GM12872 (cell line): ENCODE measurements around the gene PLEKHG2.

ENCODE experiments used
- TF ChIP-seq, protein P1 (sequence below): IDR thresholded peaks from 3 replicates; pipeline ENCODE4 v1.5.1; 2011; ENCODE audit warnings: low read depth, mild to moderate bottlenecking, low read length, moderate library complexity; ENCODE audit not compliant: insufficient read depth

Gene PLEKHG2

DNA sequence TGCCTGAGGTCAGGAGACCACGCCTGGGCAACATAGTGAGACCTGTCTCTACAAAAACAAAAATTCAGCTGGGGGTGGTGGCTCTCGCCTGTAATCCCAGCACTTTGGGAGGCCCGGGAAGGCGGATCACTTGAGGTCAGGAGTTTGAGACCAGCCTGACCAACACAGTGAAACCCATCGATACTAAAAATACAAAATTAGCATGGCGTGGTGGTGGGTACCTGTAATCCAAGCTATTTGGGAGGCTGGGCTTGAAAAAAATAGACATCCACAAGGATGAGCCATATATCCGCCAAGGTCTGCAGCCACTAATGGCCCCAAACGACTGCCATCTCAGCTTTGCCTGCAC is 20.2 kb downstream of the PLEKHG2 start:
- TF ChIP-seq, protein P1, sequence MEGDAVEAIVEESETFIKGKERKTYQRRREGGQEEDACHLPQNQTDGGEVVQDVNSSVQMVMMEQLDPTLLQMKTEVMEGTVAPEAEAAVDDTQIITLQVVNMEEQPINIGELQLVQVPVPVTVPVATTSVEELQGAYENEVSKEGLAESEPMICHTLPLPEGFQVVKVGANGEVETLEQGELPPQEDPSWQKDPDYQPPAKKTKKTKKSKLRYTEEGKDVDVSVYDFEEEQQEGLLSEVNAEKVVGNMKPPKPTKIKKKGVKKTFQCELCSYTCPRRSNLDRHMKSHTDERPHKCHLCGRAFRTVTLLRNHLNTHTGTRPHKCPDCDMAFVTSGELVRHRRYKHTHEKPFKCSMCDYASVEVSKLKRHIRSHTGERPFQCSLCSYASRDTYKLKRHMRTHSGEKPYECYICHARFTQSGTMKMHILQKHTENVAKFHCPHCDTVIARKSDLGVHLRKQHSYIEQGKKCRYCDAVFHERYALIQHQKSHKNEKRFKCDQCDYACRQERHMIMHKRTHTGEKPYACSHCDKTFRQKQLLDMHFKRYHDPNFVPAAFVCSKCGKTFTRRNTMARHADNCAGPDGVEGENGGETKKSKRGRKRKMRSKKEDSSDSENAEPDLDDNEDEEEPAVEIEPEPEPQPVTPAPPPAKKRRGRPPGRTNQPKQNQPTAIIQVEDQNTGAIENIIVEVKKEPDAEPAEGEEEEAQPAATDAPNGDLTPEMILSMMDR, result no peak

DNA sequence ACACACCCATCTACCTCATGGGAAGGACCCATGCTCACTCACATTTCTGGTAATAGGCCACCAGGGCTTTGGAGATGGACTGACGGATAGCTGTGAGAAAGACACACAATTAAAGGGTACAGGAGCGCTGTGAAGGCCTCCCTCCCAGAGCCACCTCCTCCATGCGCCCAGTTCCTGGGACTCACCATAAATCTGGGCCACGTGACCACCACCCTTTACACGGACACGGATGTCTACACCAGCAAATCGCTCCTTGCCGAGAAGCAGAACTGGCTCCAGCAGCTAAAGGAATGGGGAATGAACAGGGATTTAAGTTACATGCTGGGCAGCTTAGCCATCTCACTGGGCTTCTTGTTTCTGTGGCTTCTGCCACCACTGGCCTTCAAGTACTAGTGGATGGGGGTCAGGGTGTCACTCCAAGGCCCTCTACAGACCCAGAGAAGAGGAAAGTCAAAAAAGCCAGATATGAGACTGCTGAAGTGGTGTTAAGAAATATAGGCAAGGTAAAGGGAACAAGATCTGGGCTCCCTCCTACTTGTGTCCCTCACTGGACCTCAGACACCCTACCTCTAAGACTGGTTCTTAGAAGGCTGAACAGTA is 21.1 kb downstream of the PLEKHG2 start:
- TF ChIP-seq, protein P1, result no peak

DNA sequence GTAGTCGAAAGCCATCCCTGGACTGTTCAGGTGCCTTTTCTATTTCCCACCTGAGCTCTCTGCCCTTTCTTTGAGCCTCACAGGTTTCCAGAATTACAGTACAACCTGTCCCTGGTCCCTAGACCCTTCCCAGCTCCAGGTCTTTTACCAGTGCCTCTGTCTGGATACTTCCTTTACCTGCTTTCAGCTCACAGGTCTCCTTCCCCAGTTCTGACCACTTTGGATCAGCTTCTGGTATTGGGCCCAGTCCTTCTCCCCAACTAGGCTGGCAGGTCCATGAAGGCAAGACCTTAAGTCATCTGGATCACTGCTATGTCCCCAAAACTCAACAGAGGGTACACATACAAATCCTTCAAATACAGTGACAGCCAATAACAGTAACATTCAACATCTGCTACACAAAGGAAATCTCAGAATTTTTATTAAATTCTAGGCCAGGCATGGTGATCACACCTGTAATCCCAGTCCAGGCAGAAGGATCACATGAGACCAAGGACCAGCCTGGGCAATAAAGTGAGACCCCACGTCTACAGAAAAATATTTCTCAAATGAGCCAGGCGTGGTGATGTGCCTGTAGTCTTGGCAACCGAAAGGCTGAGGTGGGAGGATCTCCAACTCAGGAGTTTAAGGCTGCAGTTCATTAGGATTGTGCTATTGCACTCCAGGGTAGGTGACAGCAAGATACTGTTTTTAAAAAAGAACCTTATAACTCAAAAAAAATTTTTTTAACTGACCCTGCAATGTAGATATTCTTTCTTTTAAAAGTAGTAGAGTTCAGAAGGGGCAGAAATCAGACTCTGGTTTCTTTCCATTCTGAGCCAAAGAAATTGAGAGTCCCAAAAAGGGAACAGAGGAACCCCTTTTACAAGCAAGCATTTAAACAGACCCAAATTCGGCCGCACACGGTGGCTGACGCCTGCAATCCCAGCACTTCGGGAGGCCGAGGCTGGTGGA is 21.9 kb downstream of the PLEKHG2 start:
- TF ChIP-seq, protein P1, result no peak

DNA sequence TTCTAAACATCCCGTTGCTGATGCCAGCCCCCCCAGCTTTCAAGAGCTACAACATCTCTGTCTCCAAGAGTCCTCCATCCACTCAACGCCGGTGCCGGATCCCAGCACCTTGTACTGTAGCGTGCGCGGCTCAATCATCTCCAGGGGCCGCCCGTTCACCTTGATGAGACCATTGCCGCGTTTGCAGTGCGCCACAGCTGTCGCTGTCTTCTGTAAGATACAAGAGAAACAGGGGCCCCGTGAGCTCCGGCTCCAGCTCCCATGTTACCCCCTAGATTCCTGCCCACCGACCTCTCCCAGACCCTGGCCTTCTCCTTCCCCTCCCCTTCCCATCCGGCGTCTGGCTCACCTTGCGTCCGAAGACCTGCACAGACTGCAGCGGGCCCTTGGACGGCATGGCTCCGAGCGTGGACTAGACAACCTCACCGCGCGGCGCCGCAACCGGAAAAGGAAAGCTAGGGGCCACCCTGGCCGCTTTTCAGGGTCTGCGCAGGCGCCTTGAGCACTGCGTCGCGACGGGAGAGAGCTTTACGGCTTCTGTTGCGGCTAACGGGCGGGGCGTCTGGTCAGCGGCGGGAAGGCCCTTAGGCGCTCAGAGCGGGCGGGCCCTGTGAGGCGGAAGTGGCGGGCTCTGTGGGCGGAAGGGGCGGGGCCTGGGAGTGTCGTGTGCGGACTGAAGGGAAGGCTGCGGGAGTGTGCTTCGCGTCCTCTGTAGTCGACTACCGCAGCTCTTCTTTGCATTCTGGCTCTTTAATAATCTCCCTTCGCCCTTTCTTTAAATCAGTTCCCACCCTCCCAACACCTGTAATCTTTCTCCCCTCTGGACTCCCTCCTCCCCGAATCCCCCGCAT is 23.3 kb downstream of the PLEKHG2 start, which contains the start of gene RPS16:
Gene RPS16 (minus strand): TSS at position 451 of the 851 bp plus-strand sequence. CDS start 54 bp downstream, at position 397.
- TF ChIP-seq, protein P1, result no peak

DNA sequence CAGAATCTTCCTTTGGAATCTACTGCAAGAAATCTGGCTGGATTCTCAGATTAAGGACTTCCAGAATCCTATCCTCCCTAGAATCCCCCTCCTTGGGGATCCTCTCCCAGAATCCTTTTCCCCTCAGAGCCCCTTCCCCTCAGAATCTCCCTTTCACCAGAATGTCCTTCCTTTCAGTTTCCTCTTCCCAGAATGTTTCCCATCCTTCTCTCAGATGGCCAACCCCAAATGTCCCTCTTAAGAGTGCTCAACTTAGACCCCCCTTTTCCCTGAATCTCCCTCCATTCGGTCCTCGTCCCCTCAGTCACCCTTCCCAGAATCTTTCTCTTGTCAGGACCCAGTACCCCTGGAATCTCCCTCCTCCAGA is 23.9 kb downstream of the PLEKHG2 start:
- TF ChIP-seq, protein P1, result no peak

DNA sequence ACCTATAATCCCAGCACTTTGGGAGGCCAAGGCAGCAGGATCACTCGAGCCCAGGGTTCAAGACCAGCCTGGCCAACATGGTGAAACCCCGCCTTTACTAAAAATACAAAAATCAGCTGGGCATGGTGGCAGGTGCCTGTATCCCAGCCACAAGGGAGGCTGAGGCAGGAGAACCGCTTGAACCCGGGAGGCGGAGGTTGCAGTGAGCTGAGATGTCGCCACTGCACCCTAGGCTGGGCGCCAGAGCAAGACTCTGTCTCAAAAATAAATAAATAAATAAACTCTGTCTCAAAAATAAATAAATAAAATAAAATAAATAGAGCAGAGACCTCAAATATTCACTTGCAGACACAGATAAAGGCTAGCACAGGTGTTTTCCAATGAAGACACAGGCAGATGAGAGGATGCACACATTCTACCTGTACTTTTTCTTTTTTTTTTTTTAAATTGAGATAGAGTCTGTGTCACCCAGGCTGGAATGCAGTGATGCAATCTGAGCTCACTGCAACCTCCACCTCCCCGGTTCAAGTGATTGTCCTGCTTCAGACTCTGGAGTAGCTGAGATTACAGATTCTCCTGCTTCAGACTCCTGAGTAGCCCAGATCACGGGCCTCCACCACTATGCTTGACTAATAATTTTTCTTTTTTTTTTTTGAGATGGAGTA is 25.9 kb downstream of the PLEKHG2 start:
- TF ChIP-seq, protein P1, result no peak
